NCI-H187 treated with DMSO at 0.1 percent for 48 hours (cell line): ENCODE data around the gene CPT1C.

Source experiments
- DNase-seq: peaks from one replicate; lab custom pipeline; 2025; lab: John Stamatoyannopoulos, UW

Gene CPT1C

GRCh38 chr19:49660338-49660961, 30.5 kb upstream of the CPT1C start:
- no peak for DNase-seq

- DNase-seq, result no peak
These were observed 28.9 kb upstream of the CPT1C start for GRCh38 chr19:49662011-49662410.

GRCh38 chr19:49663224-49663623, 27.7 kb upstream of the CPT1C start:
- no peak for DNase-seq

GRCh38 chr19:49664171-49665035, 26.5 kb upstream of the CPT1C start:
- DNase-seq, result peak; percentile 68

GRCh38 chr19:49665036-49665350, 25.9 kb upstream of the CPT1C start:
- DNase-seq, result no peak

- peak; percentile 64 for DNase-seq
These were observed 25.4 kb upstream of the CPT1C start, which contains the start of the genes BCL2L12 and IRF3 for GRCh38 chr19:49665351-49666119. Gene BCL2L12 (plus strand): TSS chr19:49665933. CDS start chr19:49666693, 760 bp downstream. Gene IRF3 (minus strand): TSS chr19:49665857. CDS start chr19:49664838, 1,019 bp downstream.

- DNase-seq, result no peak
These were observed 24.8 kb upstream of the CPT1C start for GRCh38 chr19:49666120-49666444.

GRCh38 chr19:49667473-49667872, 23.4 kb upstream of the CPT1C start:
- no peak for DNase-seq

GRCh38 chr19:49669516-49669915, 21.4 kb upstream of the CPT1C start:
- no peak for DNase-seq

GRCh38 chr19:49672131-49672919, 18.6 kb upstream of the CPT1C start:
- DNase-seq, result no peak

- DNase-seq, result peak; percentile 65
These were observed 14.7 kb upstream of the CPT1C start for GRCh38 chr19:49676136-49676783.

GRCh38 chr19:49676784-49677230, 14.1 kb upstream of the CPT1C start:
- peak; percentile 98 for DNase-seq

GRCh38 chr19:49677231-49677900, 13.6 kb upstream of the CPT1C start, which contains the start of gene PRMT1:
Gene PRMT1 (plus strand): TSS chr19:49677271. CDS start chr19:49677281, 10 bp downstream.
- no peak for DNase-seq

GRCh38 chr19:49677901-49678674, 12.8 kb upstream of the CPT1C start:
- DNase-seq, result no peak

- DNase-seq, result no peak
These were observed 11.7 kb upstream of the CPT1C start for GRCh38 chr19:49678985-49679770.

GRCh38 chr19:49679771-49680413, 11.0 kb upstream of the CPT1C start:
- no peak for DNase-seq

GRCh38 chr19:49680421-49681351, 10.2 kb upstream of the CPT1C start:
- no peak for DNase-seq
